Measurements from ENCODE around the gene MAP2K4.

The MAP2K4 gene

GRCh38 chr17:12085076-12085949 is 64.6 kb downstream of the MAP2K4 start:
- TF ChIP-seq CTCF (IDR thresholded peaks at IDR 0.05; ENCODE audit: extremely low read depth, missing control alignments) = no peak
- no peak for DNase-seq (ENCODE audit: low spot score)

GRCh38 chr17:12088035-12088434 is 67.4 kb downstream of the MAP2K4 start:
- TF ChIP-seq CTCF (IDR thresholded peaks at IDR 0.05; ENCODE audit: extremely low read depth, missing control alignments) = no peak
- DNase-seq (ENCODE audit: low spot score) = no peak

- no peak for DNase-seq (ENCODE audit: low spot score)
Observed at GRCh38 chr17:12089809-12090384, 69.2 kb downstream of the MAP2K4 start.

GRCh38 chr17:12094336-12094735 is 73.7 kb downstream of the MAP2K4 start:
- no peak for TF ChIP-seq CTCF (IDR thresholded peaks at IDR 0.05; ENCODE audit: extremely low read depth, missing control alignments)
- DNase-seq (ENCODE audit: low spot score) = no peak

More at GRCh38 chr17:12089809-12090384, 69.2 kb downstream of the MAP2K4 start:
- TF ChIP-seq CTCF (IDR thresholded peaks at IDR 0.05; ENCODE audit: extremely low read depth, missing control alignments) = no peak

- DNase-seq (ENCODE audit: low spot score) = no peak
- no peak for TF ChIP-seq CTCF (IDR thresholded peaks at IDR 0.05; ENCODE audit: extremely low read depth, missing control alignments)
Observed at GRCh38 chr17:12095522-12095921, 74.8 kb downstream of the MAP2K4 start.

- TF ChIP-seq CTCF (IDR thresholded peaks at IDR 0.05; ENCODE audit: extremely low read depth, missing control alignments) = no peak
- no peak for DNase-seq (ENCODE audit: low spot score)
Observed at GRCh38 chr17:12097326-12097725, 76.6 kb downstream of the MAP2K4 start.

- TF ChIP-seq CTCF (IDR thresholded peaks at IDR 0.05; ENCODE audit: extremely low read depth, missing control alignments) = no peak
- DNase-seq (ENCODE audit: low spot score) = peak; percentile 31
Observed at GRCh38 chr17:12098568-12098967, 77.9 kb downstream of the MAP2K4 start.

All from GM20000 (cell line).